GM18868 (cell line): ENCODE data around the gene ATP8A1.

Experiments
- ATAC-seq: cut with Tn5 transposase; IDR thresholded peaks from one replicate; pipeline ENCODE4 v1.9.1; 2021; ENCODE audit warnings: mild to moderate bottlenecking, moderate library complexity; ENCODE audit not compliant: unreplicated experiment

ATP8A1 gene

DNA sequence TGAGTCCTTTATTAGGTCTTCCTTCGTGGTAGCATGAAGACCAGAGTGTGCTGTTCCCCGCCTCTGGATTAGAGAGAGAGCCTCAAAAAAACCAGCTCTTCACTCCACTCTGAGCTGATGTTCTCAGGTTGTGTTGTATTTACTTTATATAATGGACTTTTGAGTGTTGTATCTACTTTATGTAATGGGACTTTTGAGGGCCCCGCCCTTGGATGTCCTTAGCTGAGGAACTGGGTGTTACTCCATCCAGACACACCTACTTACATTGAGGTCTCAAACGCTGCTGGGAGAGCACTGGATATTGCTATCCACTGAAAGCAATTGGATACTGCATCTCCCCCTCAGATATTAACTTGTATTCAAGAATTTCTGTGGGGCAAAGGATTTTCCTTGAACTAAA lies 28.2 kb downstream of the ATP8A1 start:
- no peak for ATAC-seq

DNA sequence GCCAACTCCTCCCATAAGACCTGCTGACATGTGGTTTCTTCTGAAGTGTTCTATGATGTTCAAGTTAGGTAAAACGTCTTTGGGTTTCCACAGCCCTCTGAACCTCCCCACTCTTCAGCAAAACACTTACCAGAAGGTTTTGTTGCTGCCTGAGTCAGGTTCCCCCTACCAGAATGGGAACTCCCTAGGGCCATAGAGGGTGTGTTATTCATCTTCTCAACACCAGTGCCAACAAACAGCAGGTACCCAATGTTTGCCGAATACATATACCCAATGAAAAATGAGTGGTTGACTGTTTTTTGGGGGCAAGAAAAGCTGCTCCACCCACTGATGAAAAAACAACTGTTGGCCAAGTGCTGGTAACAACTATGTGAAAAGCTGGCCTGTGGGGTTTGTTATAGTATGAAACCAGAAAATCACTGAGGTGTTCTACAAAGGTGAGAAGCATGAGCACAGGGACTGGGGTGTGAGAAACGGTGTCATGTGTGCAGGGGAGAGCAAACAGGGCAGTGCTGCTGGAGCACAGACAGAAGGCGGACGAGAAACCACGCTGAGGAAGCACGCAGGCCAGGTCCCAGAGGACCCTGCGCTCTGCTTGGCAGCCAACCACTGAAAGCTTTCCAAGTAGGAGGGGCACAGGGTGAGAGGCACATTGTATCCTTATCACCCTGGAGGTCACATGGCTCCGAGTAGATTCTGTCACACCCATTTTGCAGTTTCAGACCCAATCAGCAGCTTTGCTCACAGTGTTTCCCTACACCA lies 28.8 kb downstream of the ATP8A1 start:
- ATAC-seq, result peak; percentile 88

DNA sequence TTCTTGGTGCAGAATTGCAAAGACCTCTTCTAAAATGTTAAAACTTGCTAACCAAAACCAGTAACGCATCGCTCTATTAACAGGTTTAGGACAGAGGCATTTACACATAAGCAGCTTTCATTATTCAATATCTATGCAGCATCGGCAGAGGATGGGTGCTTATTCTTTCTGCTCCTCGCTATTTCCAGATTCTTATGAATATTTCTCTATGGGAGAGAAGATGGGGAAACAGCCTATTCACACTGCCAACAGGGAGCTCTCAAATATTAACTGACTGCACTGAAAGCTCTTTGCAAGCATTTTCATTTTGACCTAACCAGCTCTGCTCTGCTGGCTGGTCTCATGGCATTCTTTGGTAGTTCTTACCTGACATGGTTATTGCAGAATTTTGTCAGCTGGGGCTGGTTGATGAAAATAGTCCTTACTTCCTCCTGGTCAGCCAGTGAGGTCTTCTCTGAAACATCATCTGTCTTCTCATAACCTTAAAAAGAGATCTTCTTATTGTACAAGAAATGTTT lies 30.2 kb downstream of the ATP8A1 start:
- no peak for ATAC-seq

DNA sequence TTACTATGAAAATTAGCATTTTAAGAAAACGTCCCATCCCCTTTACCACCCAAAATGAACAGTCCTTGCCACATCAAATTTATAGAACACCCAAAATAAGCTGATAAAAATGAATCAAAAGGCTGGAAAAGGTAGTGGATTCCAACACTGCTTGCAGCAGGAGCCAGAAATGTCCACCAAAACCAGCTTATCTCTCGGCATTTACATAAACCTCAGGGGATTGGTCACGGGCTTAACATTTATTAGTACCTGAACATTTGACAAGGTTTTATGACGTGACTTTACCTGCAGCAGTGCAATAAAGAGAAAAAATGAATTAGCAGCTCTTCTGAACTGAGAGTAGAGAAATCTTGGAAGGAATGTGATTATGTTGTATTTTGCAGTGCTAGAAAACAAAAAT lies 31.6 kb downstream of the ATP8A1 start:
- ATAC-seq, result no peak

DNA sequence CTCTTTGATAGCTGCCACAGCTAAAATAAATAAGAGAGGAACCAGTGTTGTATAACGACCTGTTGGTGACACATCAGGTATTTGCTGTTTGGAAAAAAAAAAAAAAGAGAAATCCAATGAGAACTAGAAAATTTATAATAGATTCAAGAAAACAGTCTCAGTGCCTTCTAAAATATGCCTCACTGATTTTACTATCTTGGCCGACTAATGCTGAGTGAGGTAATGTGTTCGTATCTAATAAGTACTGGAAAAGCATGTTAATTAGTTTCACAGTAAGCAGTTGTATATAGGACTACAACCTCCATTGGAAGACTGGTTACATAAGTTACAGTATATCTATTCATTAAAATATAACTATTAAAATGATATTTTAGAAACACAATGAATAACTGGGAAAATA lies 32.4 kb downstream of the ATP8A1 start:
- ATAC-seq, result no peak

DNA sequence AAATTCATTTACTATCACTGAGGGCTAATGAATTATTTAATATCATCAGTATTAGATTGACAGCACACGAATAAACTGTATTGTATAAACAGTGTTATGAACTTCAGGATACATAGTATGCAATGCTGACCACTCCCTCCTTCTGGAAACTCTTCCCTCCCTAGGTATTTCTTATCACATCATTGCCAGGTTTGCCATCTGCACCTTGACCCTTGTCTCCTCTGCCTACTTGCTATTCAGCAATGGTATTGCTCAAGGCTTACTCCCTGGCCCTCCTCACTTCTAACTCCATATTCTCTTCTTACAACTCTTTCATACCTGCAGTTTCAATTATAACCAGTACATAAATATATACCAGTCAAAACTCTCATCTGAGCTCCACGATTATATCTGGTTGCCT lies 38.9 kb downstream of the ATP8A1 start:
- ATAC-seq, result no peak

DNA sequence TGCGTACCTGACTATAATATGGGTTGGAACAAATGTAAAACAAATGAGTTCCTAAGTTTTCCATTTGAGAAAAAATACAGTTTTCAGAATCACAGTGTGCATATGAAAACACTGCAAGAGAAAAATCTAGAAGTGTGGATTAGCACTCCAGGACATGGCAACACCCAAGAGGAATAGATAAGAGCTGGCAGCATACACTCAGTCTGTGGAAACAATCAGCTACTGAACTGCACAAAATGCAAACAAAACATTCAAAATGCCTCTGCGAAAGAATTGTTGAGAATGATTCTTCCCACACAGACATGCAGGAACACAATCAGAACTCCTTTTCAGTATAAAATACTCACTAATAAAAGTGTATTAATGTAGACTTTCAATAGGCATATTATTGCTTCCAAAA lies 39.9 kb downstream of the ATP8A1 start:
- no peak for ATAC-seq

DNA sequence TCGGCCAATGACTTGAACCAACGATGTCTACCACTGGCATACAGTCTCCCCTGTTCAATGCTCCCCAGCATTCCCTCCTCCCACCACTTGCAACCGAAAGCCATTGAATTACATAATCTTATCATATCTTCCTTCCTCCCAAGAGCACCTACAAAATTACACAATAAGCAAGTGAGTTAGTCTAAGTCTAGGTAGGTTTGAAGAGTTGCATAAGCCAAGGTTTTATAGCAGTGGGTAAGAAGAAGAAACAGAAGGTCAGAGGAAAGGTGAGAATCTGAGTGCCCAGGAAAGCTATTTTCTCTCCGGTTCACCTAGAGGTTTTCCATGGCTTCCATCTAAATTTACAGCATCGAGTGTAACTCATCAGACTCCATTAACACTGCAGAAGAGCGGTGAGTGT lies 40.3 kb downstream of the ATP8A1 start:
- no peak for ATAC-seq

DNA sequence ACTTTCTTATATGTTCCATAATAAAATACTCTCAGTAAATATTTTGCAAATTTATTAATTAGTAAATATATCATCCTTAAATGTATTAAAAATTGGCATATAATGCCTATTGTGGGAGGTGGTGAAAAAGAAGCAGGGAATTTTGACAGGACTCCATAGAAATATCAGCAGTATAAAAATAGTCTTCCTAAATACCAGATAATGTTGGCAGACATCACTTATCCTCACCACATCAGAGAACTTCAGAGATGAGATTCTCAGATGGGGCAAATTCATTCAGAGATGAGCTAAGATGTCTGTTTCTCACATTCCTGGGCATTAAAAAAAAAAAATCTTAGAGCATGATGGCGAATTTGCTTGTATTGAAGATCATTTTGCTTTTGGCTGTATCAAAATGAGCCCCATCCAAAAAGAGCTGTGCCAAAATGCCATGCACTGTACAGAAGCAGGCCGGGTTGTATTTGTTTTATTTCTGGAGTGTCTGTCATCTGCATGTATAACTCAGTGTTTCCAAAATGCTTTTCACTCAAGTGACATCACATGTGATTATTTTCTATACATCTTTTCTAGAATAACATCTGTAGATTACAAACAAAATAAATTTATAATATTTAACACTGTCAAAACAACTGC lies 41.7 kb downstream of the ATP8A1 start:
- no peak for ATAC-seq

DNA sequence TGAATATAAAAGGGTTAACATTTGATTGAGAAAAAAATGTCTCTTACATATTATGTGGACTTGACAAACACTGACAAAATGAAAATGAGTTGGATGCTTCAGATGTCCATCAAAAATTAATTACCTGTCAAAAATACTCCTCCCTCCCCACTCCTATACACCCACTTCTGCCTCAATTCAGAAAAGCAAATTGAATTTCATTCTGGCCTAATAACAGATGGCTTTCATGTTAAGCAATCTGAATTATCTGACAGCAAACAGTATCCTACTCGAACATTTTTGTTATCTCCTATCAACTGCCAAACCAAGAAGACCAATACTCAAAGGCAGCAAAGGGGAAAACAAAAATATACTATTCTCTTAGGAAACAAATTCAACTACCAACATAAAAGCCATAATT lies 44.0 kb downstream of the ATP8A1 start:
- no peak for ATAC-seq

DNA sequence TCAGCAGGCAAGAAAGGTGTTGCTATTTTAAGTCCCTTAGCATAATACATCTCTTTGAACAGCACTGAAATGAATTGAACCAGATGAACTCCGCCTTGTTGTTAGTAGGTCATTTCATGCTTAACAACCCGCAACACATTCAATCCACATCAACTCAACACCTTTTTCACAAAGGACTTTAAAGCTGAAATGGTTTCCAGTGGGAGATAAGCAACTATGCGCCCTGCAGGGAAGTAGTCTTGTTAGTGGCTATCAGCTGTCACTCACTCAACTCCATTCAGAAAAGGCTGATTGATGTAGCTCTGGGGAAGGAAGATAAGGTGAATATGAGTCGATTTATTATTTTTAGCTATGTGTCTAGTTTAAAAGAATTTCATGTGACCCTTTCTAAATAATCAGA lies 46.0 kb downstream of the ATP8A1 start:
- ATAC-seq, result no peak

DNA sequence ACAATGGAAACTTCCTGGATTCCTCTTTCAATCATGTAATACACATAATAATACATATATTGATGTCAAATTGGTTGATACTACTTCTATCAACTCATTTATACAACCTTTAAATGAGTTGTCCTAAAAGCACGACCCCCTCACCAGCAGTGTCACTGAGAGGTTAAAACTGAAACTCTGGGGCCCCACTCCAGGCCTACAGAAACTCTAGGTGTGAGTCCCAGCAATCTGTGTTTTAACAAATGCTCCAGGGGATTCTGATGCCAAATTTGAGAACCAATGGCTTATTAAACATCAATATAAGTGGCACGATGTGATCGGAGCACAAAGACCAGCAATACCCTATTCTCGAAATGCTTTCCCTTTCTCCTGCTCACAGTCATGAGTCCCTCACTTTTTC lies 47.9 kb downstream of the ATP8A1 start:
- ATAC-seq, result no peak

DNA sequence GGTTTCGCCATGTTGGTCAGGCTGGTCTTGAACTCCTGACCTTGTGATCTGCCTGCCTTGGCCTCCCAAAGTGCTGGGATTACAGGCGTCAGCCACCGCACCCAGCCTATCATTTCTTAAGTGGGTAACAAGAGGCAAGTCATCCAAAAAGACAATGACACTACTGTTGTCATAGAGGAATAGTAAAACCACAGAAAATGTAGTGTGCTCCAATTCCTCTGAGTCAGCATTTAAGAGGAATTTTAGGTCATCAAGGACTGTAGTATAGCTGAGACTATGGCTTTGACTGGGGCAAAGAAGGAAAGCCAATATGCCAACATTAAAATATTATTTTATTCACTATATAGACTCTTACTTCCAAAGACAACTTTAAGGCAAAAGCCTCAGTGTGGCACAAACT lies 48.4 kb downstream of the ATP8A1 start:
- ATAC-seq, result no peak

DNA sequence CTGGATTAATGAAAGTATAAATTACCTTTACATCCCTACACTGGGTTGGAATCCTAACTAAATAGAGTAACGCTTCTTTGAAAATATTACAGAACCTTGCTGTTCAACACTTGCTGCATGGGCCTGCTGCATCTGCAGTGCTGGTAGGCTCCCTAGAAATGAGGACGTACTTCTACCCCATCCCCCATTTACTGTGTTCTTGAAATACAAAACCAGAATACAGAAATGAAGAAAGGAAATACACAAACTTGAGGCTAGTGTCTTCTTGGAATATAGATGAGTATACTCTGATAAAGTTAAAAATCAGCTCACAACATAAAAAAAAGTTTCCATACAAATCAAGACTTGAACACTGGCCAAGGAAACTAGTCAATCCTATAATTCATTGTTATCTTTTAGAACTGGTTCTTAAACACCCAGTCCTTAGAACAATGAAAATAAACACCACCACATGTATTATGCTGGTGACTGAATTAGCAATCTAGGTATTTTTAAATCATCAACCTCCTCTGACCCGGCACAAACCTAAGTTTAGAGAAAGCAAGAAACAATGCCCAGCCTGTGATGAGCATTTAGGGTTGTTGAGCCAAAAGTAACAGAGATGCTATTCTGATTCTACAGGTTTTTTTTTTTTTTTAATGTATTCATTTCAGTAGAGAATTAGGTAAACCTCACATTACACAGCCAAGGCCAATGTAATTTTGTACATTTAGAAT lies 49.7 kb downstream of the ATP8A1 start:
- ATAC-seq, result no peak

DNA sequence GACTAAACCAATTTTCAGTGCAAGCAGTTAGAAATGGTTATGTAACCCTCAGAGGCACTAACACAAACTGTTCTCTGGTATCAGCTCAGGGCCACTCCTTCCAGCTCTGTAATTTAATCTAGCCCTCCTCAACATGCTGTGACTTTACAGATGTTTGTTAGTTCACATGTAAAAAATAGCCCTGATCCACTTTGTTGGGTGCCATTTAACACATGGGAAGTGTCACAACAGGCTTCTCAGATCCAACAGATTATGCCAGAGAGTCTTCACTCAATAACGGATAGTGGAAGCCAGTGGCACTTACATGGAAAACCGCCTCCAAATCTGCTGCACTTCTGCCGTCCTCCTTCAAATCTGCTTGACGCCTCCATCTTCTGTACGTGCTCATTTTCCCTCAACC lies 51.6 kb downstream of the ATP8A1 start:
- ATAC-seq, result no peak

DNA sequence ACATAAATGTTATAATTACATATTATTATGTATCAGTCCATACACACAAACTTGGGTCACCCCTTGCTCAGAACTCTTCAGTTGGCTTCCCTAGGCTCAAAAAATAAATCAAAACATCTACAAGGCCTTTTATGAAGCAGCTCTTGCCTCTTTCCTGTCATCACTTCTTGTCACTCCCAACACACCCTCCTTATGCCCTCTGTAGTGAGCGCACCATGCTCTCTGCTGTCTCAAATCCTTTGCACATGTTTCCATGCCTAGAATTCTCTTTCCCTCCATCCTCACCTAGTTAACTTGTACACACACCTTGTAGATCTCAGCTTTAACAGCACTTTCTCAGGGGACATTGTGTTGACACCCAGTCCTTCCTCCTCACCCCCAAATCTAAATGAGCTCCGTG lies 53.0 kb downstream of the ATP8A1 start:
- no peak for ATAC-seq

DNA sequence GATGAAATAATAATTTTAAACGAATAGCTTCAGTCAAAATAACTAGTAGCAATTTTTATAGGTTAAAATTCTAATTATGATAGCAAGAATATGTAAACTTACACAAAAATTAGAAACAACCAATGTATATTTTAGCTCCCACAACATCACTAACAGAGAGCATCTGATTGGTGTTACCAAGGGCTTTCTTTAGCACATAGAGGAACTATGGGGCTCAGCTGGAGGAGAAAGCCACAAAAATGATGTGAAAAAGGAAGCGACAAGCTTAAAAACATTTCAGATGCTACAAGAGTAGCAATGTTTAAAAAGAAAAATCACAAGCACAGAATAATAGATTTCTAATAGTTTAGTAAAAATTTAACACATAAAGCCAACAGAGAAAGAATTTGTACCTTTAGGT lies 56.3 kb downstream of the ATP8A1 start:
- peak; percentile 57 for ATAC-seq

DNA sequence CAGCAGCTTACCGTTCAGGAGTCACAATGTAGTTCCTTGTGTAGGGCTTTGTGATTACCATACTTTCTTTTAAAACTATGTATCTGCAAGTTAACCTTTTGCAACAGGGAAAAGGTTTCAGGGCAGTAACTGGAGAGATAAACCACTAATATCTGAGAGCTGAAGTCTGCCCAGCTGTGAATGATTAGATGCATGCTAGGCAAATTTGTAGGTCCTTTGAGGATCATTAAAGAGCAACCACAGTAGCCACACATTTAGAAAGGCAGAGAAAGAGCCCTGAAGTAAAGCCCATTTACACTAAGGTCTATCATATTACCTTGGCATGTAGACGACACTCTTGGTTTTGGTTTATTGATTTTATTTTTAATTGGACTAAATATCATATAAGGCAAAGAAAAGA lies 60.0 kb downstream of the ATP8A1 start:
- ATAC-seq, result peak; percentile 51

DNA sequence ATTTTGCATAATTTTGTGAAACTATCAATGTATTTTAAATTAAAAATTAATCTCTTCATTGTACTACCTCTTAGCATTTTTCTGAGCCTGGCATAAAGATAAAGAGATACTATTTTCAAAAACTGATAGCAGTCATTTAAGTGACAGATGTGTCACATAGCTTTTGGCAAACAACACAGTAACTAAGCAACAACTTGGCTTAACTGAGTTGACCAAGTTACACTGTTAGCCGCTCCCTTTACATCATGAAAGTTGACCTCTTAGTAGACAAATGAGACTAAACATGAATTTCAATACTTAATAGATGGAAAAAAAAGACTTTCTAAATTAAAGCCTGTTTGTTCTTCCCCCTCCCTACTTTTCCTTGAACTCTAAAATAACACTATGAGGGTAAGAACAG lies 62.0 kb downstream of the ATP8A1 start:
- no peak for ATAC-seq

DNA sequence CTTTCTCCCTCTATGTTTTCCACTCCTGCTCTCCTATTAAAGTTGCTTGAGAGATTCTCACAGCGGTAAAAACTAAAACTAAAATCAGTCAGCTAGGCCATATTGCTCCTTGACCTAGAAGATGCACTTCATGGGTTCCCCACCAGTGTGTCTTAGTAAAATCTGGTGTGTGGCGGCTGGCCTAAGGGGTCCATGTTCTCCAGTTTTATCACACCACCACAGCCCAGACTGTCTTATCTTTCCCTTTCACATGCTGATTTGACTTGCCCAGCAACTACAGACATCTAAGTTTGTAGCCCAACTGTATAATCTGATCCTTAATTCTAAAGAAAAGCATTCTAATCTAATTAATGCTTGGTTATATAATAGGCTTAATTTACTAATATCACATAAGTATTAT lies 68.0 kb downstream of the ATP8A1 start:
- no peak for ATAC-seq

DNA sequence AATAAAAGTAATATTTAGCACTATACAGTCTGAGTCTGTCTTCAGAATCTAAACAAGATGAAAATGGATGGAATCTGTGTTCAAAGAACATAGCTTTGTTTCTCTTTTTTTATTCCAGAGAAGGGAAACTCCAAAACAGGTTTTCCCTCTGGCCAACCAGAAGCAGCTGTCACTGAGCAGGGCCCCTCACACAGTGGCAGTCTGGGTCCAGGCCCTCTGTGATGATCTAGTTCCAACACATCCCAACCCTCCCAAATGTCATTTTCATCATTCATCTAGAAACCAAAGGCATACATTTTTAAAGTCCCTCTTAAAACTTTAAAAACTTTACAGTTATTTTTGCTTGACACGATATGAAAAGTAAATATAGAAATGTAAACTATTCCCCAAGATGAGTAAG lies 70.1 kb downstream of the ATP8A1 start:
- no peak for ATAC-seq

DNA sequence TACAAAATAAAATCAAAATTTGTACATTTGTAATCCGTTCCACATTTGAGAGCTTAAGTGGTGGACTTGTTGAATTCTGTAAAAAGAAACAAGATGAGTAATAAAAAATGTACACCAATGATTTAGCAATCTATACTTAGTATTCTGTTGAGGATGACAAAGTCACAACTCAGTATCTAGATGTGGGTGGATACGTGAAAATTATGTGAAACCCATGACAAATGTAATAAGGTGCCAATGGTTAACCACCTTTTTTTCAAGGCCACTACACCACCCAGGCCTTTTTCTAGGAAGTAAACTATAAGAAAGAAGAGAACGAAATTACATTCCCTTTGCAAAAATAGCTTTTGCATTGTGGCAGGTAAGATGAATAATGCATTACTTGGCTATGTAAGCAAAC lies 77.0 kb downstream of the ATP8A1 start:
- ATAC-seq, result no peak
